PC-3 (cell line): ENCODE data around the gene ATF2. TPM values are rescaled to one million over a fixed set of nuclear protein-coding genes. Genes with fewer than 3 reads are reported as not detected.

Source experiments
- ATAC-seq: fragments of 200-7000 bp; cut with Tn5 transposase; 2 replicates; pipeline ENCODE4 v1.9.1; 2020; ENCODE audit warnings: mild to moderate bottlenecking, moderate library complexity
- BruUV-seq: library from RNA; stranded (reverse); fragments of 400-500 nt; replicated peaks from 2 replicates; lab custom pipeline; 2021; lab: Mats Ljungman, UMichigan
- CTCF ChIA-PET: fragments of 300-600 bp; sonication (Branson Sonifier 250); formaldehyde crosslinking; loops from one replicate; lab custom pipeline; 2022; ENCODE audit warnings: antibody characterized with exemption; lab: Charles Lee
- POLR2A ChIA-PET: fragments of 300-600 bp; sonication (Branson Sonifier 250); formaldehyde crosslinking; loops from one replicate; lab custom pipeline; 2022; ENCODE audit warnings: antibody characterized with exemption; ENCODE audit not compliant: unreplicated experiment; lab: Charles Lee
- DNase-seq: peaks from one replicate; pipeline ENCODE4 v3.0.0-alpha.2; 2015
- H2AFZ ChIP-seq: fragments of 300-600 bp; sonication (generic); 2 replicates; pipeline ENCODE4 v1.6.0; 2016; ENCODE audit warnings: antibody characterized with exemption, low read length
- H3F3A ChIP-seq: fragments of 300-600 bp; sonication (generic); one replicate; pipeline ENCODE4 v1.6.0; 2017; ENCODE audit warnings: antibody characterized with exemption, low read length, control low read depth, mild to moderate bottlenecking; ENCODE audit not compliant: unreplicated experiment
- H3K27ac ChIP-seq: fragments of 300-600 bp; sonication (generic); 2 replicates; pipeline ENCODE4 v1.5.1; 2016; ENCODE audit warnings: mild to moderate bottlenecking, low read length
- H3K27me3 ChIP-seq: fragments of 300-600 bp; sonication (generic); 2 replicates; pipeline ENCODE4 v1.6.1; 2016; ENCODE audit warnings: low read length, mixed read lengths
- H3K36me3 ChIP-seq: fragments of 300-600 bp; sonication (generic); 2 replicates; pipeline ENCODE4 v1.6.1; 2016; ENCODE audit warnings: low read depth, mixed run types, low read length, mixed read lengths
- H3K4me1 ChIP-seq: fragments of 300-600 bp; sonication (generic); 2 replicates; pipeline ENCODE4 v1.5.1; 2016; ENCODE audit warnings: low read length; ENCODE audit not compliant: insufficient read depth
- H3K4me2 ChIP-seq: fragments of 300-600 bp; sonication (generic); 2 replicates; pipeline ENCODE4 v1.6.0; 2016; ENCODE audit warnings: low read length
- H3K4me3 ChIP-seq: fragments of 300-600 bp; sonication (generic); 2 replicates; pipeline ENCODE4 v1.5.1; 2016; ENCODE audit warnings: mild to moderate bottlenecking, low read length, mixed read lengths
- H3K79me2 ChIP-seq: fragments of 300-600 bp; sonication (generic); 2 replicates; pipeline ENCODE4 v1.6.1; 2017; ENCODE audit warnings: low read length, mixed read lengths
- H3K9ac ChIP-seq: fragments of 300-600 bp; sonication (generic); 2 replicates; pipeline ENCODE4 v1.6.0; 2016; ENCODE audit warnings: mild to moderate bottlenecking, low read length
- H3K9me2 ChIP-seq: fragments of 300-600 bp; sonication (generic); replicated peaks from 2 replicates; pipeline ENCODE4 v1.6.1; 2016; ENCODE audit warnings: mixed run types, low read length, mixed read lengths
- H3K9me3 ChIP-seq: fragments of 300-600 bp; sonication (generic); 2 replicates; pipeline ENCODE4 v1.6.1; 2016; ENCODE audit warnings: low read length, mixed read lengths
- H4K20me1 ChIP-seq: fragments of 300-600 bp; sonication (generic); 2 replicates; pipeline ENCODE4 v1.6.1; 2016; ENCODE audit warnings: low read length, mixed read lengths
- CTCF ChIP-seq: fragments of 300-600 bp; sonication (generic); conservative IDR thresholded peaks from 2 replicates; pipeline ENCODE4 v1.5.1; 2017; ENCODE audit warnings: antibody characterized with exemption, low read depth, mild to moderate bottlenecking, low read length
- EZH2 ChIP-seq: fragments of 300-600 bp; sonication (generic); IDR thresholded peaks from one replicate; pipeline ENCODE4 v1.6.1; 2017; ENCODE audit warnings: antibody characterized with exemption, mild to moderate bottlenecking, low read length; ENCODE audit not compliant: unreplicated experiment
- EZH2phosphoT487 ChIP-seq: fragments of 300-600 bp; sonication (generic); IDR thresholded peaks from 2 replicates; pipeline ENCODE4 v1.6.1; 2018; ENCODE audit warnings: mild to moderate bottlenecking, antibody characterized with exemption, low read length, borderline replicate concordance
- intact Hi-C: fragments of 100-400 bp; cut with micrococcal nuclease; formaldehyde crosslinking; loops from 2 replicates; pipeline ENCODE4 v1.9.0; 2023
- total RNA-seq: library from RNA; depleted of rRNA; stranded (reverse); fragments of >200 nt; gene quantifications from 2 replicates; pipeline ENCODE4 v1.2.3, GENCODE V29; 2014

Gene ATF2
- total RNA-seq, 1 experiment from 2014 or later, result 12.6 TPM

- CTCF ChIA-PET, result no interaction called here
- peaks cover 10% of the 10 kb centered on the region; the same call in 1 of the 2 replicates for H3K79me2 ChIP-seq
- no peaks in the 10 kb centered on the region for H3K4me1 ChIP-seq
- ATAC-seq (no peak), DNase-seq (no peak)
- no peak overlapping the region for H3K27ac ChIP-seq
- BruUV-seq, result no TSS peak
- intact Hi-C loops, result no loop called here
- no peaks in the 10 kb centered on the region for H3K9me3 ChIP-seq
- no peak overlapping the region for H2AFZ ChIP-seq
- H3K4me2 ChIP-seq, result no peak overlapping the region
- no peak for TF ChIP-seq CTCF
- no peak for TF ChIP-seq EZH2
- TF ChIP-seq EZH2phosphoT487, result no peak
- no peaks in the 10 kb centered on the region for H3K9me2 ChIP-seq
- H3K27me3 ChIP-seq, result no peaks in the 10 kb centered on the region
- no peaks in the 10 kb centered on the region for H3F3A ChIP-seq
- H3K9ac ChIP-seq, result no peak overlapping the region
- POLR2A ChIA-PET, result no interaction called here
- no peaks in the 10 kb centered on the region for H4K20me1 ChIP-seq
- H3K36me3 ChIP-seq, result peaks cover 3% of the 10 kb centered on the region; the same call in 1 of the 2 replicates
- no peak overlapping the region for H3K4me3 ChIP-seq
These were observed 27.7 kb downstream of the ATF2 start for GRCh38 chr2:175140332-175140731.

- no peak overlapping the region for H3K27ac ChIP-seq
- H3K4me3 ChIP-seq, result no peak overlapping the region
- no peak for DNase-seq
- H3F3A ChIP-seq, result no peaks in the 10 kb centered on the region
- no peaks in the 10 kb centered on the region for H3K27me3 ChIP-seq
- H3K4me2 ChIP-seq, result no peak overlapping the region
- H3K9ac ChIP-seq, result no peak overlapping the region
- TF ChIP-seq EZH2 (no peak), EZH2phosphoT487 (no peak), CTCF (no peak)
- ATAC-seq, result no peak
- ChIA-PET CTCF (no interaction called here), POLR2A (interaction anchor here (0.7 kb wide), 1 partner anchor 864 kb away, joined by 3 read pairs; the partner anchor contains the start of gene LNPK)
- H3K4me1 ChIP-seq, result no peaks in the 10 kb centered on the region
- no peak overlapping the region for H2AFZ ChIP-seq
- intact Hi-C loops, result no loop called here
- no peaks in the 10 kb centered on the region for H3K79me2 ChIP-seq
- no TSS peak for BruUV-seq
- no peaks in the 10 kb centered on the region for H4K20me1 ChIP-seq
- H3K9me3 ChIP-seq, result no peaks in the 10 kb centered on the region
- peaks cover 8% of the 10 kb centered on the region for H3K36me3 ChIP-seq
- H3K9me2 ChIP-seq, result no peaks in the 10 kb centered on the region
These were observed 30.2 kb downstream of the ATF2 start for GRCh38 chr2:175137793-175138192.

GRCh38 chr2:175136334-175137215, 31.4 kb downstream of the ATF2 start:
- ChIA-PET POLR2A (no interaction called here), CTCF (no interaction called here)
- Histone ChIP-seq H2AFZ (no peak overlapping the region), H3K27ac (no peak overlapping the region), H3K4me3 (no peak overlapping the region), H3K36me3 (peaks cover 8% of the 10 kb centered on the region), H3K4me1 (no peaks in the 10 kb centered on the region), H3K27me3 (no peaks in the 10 kb centered on the region), H4K20me1 (no peaks in the 10 kb centered on the region), H3K9me3 (no peaks in the 10 kb centered on the region), H3K9ac (no peak overlapping the region), H3K4me2 (no peak overlapping the region), H3K9me2 (no peaks in the 10 kb centered on the region), H3K79me2 (no peaks in the 10 kb centered on the region), H3F3A (no peaks in the 10 kb centered on the region)
- no TSS peak for BruUV-seq
- ATAC-seq, result no peak
- TF ChIP-seq CTCF (no peak), EZH2 (no peak), EZH2phosphoT487 (no peak)
- DNase-seq, result no peak
- intact Hi-C loops, result no loop called here
